ENCODE measurements around the gene TRIM67.

TRIM67 gene

DNA sequence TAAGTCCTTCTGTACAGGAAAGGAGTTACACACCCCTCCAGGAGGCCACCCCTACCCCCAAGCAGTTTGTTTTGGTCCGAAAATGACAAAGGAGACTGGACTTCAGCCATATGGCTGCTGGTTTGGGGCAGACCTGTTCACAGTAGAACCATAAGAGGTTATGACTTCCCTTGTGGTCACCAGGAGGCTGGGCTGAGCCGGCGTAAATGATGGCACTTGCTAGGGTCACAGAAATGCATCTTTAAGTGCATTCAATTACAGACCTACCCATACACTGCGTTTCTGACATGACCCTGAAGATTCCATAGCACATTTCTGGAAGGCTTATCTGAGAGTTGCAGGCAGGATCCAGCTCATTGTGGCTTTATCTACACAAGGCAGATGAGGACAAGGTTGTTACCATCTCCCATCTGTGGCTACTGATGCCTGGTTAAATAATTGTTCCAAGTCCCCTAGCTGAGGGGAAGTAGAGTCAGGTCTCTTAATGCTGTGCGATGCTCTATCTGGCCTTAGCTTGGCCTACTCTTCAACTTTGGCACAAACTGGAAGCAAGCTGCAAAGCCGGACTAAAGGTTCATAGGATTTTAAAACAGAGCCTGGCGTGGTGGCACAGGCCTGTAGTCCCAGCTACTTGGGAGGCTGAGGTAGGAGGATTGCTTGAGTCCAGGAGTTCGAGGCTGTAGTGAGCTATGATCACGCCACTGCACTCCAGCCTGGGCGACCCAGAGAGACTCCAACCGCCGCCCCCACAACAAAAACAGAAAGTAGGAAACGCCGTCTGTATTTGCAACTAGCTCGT, 1.7 kb upstream of the TRIM67 start:
- Histone ChIP-seq H3K4me3 (ENCODE audit: low read depth, low read length) (no peak overlapping the region), H3K9me3 (ENCODE audit: control insufficient read depth, insufficient read depth, low read length) (no peaks in the 10 kb centered on the region)

DNA sequence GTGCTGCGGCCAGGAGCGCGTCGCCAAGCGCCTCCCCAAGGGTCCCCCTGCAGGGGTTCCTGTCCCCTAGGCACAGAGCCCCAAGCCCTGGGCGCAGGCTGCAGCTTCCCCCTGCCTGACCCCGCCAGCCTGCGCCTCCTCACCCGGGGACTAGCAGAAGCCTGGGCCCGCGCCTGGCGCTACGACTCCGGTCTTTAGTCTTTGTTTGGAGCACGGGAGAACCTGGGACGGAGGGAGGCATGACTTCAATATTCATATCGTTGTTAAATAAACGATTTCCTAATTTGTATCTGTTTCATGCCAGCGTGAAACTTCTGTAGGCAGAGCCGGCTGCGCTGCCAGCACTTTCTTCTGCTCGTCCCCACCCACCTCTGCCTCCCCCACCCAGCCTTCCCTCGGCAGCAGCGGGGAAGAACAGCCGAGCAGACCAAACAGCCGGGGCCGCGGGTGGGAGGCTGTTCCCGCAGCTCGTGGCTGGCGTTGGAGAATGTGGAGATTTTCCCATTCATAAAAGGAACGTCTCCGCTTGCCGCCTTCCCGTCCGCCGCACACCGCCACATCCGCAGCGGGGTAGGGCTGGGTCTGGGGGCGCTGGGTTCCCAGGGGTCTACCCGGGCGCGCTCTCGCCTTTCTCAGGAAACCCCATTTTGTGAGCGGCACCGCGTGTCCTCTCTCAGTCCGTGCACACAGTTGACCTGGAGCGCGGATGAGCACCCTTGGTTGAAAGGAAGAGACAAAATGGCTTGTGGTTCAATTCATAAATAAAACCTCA, 777 bp upstream of the TRIM67 start:
- H3K4me3 ChIP-seq (ENCODE audit: low read depth, low read length), result peak overlapping the region; percentile 37
- H3K9ac ChIP-seq (ENCODE audit: low read depth, low read length), result no peak overlapping the region
- no peaks in the 10 kb centered on the region for H3K4me1 ChIP-seq (ENCODE audit: control insufficient read depth, insufficient read depth, low read length)
- H3K27me3 ChIP-seq (ENCODE audit: control insufficient read depth, insufficient read depth, low read length), result peaks cover 60% of the 10 kb centered on the region
- no peaks in the 10 kb centered on the region for H3K9me3 ChIP-seq (ENCODE audit: control insufficient read depth, insufficient read depth, low read length)
- no peaks in the 10 kb centered on the region for H3K36me3 ChIP-seq (ENCODE audit: control insufficient read depth, insufficient read depth, low read length)

More for the DNA sequence above, 1.7 kb upstream of the TRIM67 start:
- no peak overlapping the region for H3K9ac ChIP-seq (ENCODE audit: low read depth, low read length)
- H3K27me3 ChIP-seq (ENCODE audit: control insufficient read depth, insufficient read depth, low read length), result peaks cover 52% of the 10 kb centered on the region
- H3K4me1 ChIP-seq (ENCODE audit: control insufficient read depth, insufficient read depth, low read length), result no peaks in the 10 kb centered on the region
- no peaks in the 10 kb centered on the region for H3K36me3 ChIP-seq (ENCODE audit: control insufficient read depth, insufficient read depth, low read length)

DNA sequence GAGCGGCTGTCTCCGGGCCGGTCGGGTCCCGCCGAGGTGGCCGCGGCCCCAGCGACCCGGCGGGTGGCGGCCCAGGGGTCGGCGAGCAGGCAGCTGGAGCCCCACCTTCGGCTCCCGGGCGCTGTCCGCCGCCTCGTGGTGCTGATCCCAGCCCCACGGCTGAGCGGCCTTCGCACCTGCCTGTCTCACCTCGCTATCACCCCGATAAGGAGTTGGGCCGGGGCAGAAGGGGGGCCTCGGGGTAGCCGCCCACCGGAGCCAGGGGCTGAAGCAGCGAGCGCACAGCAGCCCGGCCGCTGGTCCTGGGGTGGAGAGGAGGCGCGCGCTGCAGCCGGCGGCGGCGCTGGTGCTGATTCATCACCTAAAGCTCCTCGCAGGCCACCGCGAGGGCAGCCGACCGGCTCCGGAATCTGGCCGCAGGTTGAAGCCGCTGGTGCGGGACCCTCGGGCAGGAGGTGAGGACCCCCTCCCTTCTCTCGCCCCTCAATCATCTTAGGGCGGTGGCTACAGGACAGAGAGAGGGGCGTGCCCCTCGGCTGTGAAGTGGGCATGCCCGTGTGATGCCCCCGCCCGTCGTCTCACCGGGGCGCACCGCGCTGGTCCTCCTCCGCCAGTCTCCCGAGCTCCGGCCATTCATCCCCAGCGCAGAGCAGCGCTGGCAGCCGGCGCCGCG, 575 bp downstream of the TRIM67 start:
- H3K4me3 ChIP-seq (ENCODE audit: low read depth, low read length), result peak overlapping the region; percentile 18

DNA sequence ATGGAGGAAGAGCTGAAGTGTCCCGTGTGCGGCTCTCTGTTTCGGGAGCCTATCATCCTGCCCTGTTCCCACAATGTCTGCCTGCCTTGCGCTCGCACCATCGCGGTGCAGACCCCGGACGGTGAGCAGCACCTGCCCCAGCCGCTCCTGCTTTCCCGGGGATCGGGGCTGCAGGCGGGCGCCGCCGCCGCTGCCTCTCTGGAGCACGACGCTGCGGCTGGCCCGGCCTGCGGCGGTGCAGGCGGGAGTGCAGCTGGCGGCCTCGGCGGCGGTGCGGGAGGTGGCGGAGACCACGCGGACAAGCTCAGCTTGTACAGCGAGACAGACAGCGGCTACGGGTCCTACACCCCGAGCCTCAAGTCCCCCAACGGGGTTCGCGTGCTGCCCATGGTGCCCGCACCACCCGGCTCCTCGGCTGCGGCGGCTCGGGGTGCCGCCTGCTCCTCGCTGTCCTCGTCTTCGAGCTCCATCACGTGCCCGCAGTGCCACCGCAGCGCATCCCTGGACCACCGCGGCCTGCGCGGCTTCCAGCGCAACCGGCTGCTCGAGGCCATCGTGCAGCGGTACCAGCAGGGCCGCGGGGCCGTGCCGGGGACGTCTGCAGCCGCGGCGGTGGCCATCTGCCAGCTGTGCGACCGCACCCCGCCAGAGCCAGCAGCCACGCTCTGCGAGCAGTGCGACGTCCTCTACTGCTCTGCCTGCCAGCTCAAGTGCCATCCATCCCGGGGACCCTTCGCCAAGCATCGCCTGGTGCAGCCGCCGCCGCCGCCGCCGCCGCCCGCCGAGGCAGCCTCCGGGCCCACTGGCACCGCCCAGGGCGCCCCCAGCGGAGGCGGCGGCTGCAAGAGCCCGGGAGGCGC, 1.3 kb downstream of the TRIM67 start:
- Histone ChIP-seq H3K27me3 (ENCODE audit: control insufficient read depth, insufficient read depth, low read length) (peaks cover 65% of the 10 kb centered on the region), H3K4me3 (ENCODE audit: low read depth, low read length) (peak overlapping the region; percentile 18), H3K9me3 (ENCODE audit: control insufficient read depth, insufficient read depth, low read length) (no peaks in the 10 kb centered on the region), H3K9ac (ENCODE audit: low read depth, low read length) (no peak overlapping the region), H3K4me1 (ENCODE audit: control insufficient read depth, insufficient read depth, low read length) (no peaks in the 10 kb centered on the region), H3K36me3 (ENCODE audit: control insufficient read depth, insufficient read depth, low read length) (no peaks in the 10 kb centered on the region)

More for the DNA sequence above, 575 bp downstream of the TRIM67 start:
- H3K36me3 ChIP-seq (ENCODE audit: control insufficient read depth, insufficient read depth, low read length), result no peaks in the 10 kb centered on the region
- peaks cover 65% of the 10 kb centered on the region for H3K27me3 ChIP-seq (ENCODE audit: control insufficient read depth, insufficient read depth, low read length)
- no peaks in the 10 kb centered on the region for H3K9me3 ChIP-seq (ENCODE audit: control insufficient read depth, insufficient read depth, low read length)
- no peak overlapping the region for H3K9ac ChIP-seq (ENCODE audit: low read depth, low read length)
- H3K4me1 ChIP-seq (ENCODE audit: control insufficient read depth, insufficient read depth, low read length), result no peaks in the 10 kb centered on the region

DNA sequence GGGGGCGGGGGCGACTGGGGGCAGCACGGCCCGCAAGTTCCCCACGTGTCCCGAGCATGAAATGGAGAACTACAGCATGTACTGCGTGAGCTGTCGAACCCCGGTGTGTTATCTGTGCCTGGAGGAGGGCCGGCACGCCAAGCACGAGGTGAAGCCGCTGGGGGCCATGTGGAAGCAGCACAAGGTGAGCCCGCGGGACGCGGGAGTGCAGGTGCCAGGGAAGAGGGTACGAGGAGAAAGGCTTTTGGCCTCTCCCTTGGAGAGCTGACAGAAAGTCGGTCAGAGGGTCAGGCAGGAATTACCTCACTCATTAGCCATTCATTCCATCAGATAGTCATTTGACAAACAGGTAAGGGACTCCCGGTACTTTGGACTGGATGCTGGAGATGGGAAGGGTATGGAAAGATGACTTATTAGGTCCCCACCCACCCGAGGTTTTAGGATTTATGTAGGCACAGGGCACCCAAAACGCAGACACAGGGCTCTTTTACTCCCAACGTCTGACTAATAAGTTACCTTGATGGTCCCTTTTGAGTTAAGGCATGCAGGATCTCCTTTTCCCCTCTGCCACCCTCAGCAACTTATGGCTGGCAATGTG, 2.1 kb downstream of the TRIM67 start:
- Histone ChIP-seq H3K9ac (ENCODE audit: low read depth, low read length) (no peak overlapping the region), H3K4me1 (ENCODE audit: control insufficient read depth, insufficient read depth, low read length) (no peaks in the 10 kb centered on the region), H3K36me3 (ENCODE audit: control insufficient read depth, insufficient read depth, low read length) (no peaks in the 10 kb centered on the region), H3K9me3 (ENCODE audit: control insufficient read depth, insufficient read depth, low read length) (no peaks in the 10 kb centered on the region), H3K27me3 (ENCODE audit: control insufficient read depth, insufficient read depth, low read length) (peaks cover 64% of the 10 kb centered on the region), H3K4me3 (ENCODE audit: low read depth, low read length) (no peak overlapping the region)

DNA sequence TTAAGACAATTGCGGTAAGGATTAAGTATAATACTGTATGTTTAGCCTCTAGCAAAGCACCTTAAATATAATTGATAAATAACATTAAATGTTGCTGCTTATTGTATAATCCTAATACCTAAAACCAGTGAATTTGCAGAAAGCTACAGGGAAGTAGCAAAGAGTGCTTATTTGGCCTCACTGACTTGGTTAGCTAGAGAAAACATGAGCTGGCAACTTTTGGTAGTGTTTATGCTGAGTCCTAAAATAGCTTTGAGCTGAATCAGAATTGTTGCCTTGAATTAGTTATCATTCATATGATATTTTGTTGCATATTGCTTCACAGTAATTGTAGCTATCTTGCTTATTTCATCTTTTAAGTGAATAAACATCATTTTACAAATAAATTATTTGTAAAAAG, 3.5 kb downstream of the TRIM67 start:
- no peak overlapping the region for H3K4me3 ChIP-seq (ENCODE audit: low read depth, low read length)
- H3K4me1 ChIP-seq (ENCODE audit: control insufficient read depth, insufficient read depth, low read length), result no peaks in the 10 kb centered on the region
- H3K9ac ChIP-seq (ENCODE audit: low read depth, low read length), result no peak overlapping the region
- H3K36me3 ChIP-seq (ENCODE audit: control insufficient read depth, insufficient read depth, low read length), result no peaks in the 10 kb centered on the region
- H3K27me3 ChIP-seq (ENCODE audit: control insufficient read depth, insufficient read depth, low read length), result peaks cover 50% of the 10 kb centered on the region
- H3K9me3 ChIP-seq (ENCODE audit: control insufficient read depth, insufficient read depth, low read length), result no peaks in the 10 kb centered on the region

DNA sequence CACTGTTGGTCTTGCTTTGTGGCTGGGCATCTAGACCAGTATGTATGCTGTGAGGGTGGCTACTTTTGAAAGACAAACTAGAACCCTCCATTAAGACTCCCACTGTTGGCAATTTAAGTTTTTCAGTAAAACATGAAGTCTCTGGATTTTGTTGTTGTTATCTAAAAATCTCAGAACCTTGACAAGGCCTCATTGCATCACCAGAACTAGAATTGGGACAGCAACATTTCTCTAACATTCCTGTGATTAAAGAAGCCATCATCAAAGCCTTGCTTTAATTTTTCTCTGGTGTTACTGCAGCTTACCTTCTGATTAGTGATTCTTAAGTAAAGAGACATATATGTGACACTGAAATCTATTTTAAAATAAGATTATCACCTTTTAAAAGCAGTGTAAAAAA, 4.5 kb downstream of the TRIM67 start:
- peaks cover 42% of the 10 kb centered on the region for H3K27me3 ChIP-seq (ENCODE audit: control insufficient read depth, insufficient read depth, low read length)
- no peaks in the 10 kb centered on the region for H3K9me3 ChIP-seq (ENCODE audit: control insufficient read depth, insufficient read depth, low read length)
- no peak overlapping the region for H3K9ac ChIP-seq (ENCODE audit: low read depth, low read length)
- H3K36me3 ChIP-seq (ENCODE audit: control insufficient read depth, insufficient read depth, low read length), result no peaks in the 10 kb centered on the region
- no peaks in the 10 kb centered on the region for H3K4me1 ChIP-seq (ENCODE audit: control insufficient read depth, insufficient read depth, low read length)
- H3K4me3 ChIP-seq (ENCODE audit: low read depth, low read length), result no peak overlapping the region

DNA sequence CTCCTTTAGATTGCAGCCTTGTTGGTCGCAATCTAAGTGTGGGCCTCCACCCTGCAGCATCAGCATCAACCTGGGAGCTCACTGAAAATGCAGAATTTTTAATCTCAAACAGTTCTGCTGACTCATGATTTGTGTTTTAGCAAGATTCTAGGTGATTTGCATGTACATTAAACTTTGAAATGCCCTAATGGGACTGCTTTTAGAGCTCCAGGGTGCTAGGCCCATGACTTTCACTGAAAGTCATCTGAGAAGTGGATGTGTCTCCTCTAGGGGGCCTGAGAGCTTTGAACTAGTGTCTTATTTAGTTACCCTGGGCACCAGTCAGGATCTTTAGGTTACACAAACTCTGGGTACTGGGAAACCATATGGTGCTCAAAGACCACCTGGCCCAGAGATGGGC, 9.0 kb downstream of the TRIM67 start:
- Histone ChIP-seq H3K9me3 (ENCODE audit: control insufficient read depth, insufficient read depth, low read length) (no peaks in the 10 kb centered on the region), H3K36me3 (ENCODE audit: control insufficient read depth, insufficient read depth, low read length) (no peaks in the 10 kb centered on the region), H3K4me1 (ENCODE audit: control insufficient read depth, insufficient read depth, low read length) (no peaks in the 10 kb centered on the region), H3K4me3 (ENCODE audit: low read depth, low read length) (no peak overlapping the region), H3K27me3 (ENCODE audit: control insufficient read depth, insufficient read depth, low read length) (peaks cover 8% of the 10 kb centered on the region), H3K9ac (ENCODE audit: low read depth, low read length) (no peak overlapping the region)

DNA sequence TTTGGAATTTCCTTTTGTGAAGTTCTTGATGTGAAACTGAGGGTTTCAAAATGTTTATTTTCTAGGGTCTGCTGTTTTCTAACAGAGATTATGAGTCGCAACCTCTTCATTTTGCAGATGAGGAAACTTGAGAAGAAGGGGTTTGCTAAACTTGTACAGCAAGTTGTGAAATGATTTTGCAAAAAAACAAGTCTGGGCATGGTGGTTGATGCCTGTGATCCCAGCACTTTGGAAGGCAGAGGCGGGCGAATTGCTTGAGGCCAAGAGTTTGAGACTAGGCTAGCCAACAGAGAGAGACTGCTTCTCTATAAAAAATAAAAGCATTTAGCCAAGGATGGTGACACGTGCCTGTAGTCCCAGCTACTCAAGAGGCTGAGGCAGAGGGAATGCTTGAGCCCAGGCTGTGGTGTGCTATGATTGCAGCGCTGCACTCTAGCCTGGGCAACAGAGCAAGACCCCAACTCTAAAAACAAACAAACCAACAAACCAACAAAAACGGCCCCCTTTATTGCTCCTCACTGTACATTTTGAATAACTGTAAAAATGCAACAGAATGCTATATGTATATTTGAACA, 9.9 kb downstream of the TRIM67 start:
- no peak overlapping the region for H3K9ac ChIP-seq (ENCODE audit: low read depth, low read length)
- H3K4me1 ChIP-seq (ENCODE audit: control insufficient read depth, insufficient read depth, low read length), result no peaks in the 10 kb centered on the region
- no peaks in the 10 kb centered on the region for H3K9me3 ChIP-seq (ENCODE audit: control insufficient read depth, insufficient read depth, low read length)
- H3K4me3 ChIP-seq (ENCODE audit: low read depth, low read length), result no peak overlapping the region
- H3K36me3 ChIP-seq (ENCODE audit: control insufficient read depth, insufficient read depth, low read length), result no peaks in the 10 kb centered on the region
- H3K27me3 ChIP-seq (ENCODE audit: control insufficient read depth, insufficient read depth, low read length), result peaks cover 1% of the 10 kb centered on the region

DNA sequence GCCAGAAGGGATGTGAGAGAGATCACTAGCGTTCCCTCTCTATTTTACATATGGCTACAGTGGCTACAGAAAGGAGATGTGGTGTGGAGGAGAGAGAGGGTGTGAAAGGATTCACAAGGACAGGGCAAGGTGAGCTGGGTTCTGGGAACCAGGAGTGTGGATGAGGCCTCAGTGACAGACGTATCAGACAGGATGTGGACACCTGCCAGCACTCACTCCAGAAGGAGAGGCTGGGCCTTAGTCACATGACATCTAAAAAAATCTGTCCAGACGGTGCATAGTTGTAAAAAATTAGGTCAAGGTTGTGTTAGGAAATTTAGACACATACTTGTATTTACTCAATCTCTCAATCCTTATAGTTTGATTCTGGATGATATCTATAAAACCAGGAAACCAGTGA, 10.6 kb downstream of the TRIM67 start:
- peaks cover 4% of the 10 kb centered on the region for H3K27me3 ChIP-seq (ENCODE audit: control insufficient read depth, insufficient read depth, low read length)
- H3K36me3 ChIP-seq (ENCODE audit: control insufficient read depth, insufficient read depth, low read length), result no peaks in the 10 kb centered on the region
- H3K9me3 ChIP-seq (ENCODE audit: control insufficient read depth, insufficient read depth, low read length), result no peaks in the 10 kb centered on the region
- no peak overlapping the region for H3K4me3 ChIP-seq (ENCODE audit: low read depth, low read length)
- no peaks in the 10 kb centered on the region for H3K4me1 ChIP-seq (ENCODE audit: control insufficient read depth, insufficient read depth, low read length)
- no peak overlapping the region for H3K9ac ChIP-seq (ENCODE audit: low read depth, low read length)
